Uterus (tissue), 2 donors: Measurements from ENCODE around the gene VMP1.

Experiments used
- POLR2A ChIP-seq, 2 donors: fragments of 450-650 bp; IDR thresholded peaks; one replicate each; pipeline ENCODE4 v1.6.1; 2016; ENCODE audit warnings: antibody characterized with exemption in 2 of 2, mild to moderate bottlenecking in 1 of 2, moderate library complexity in 1 of 2
- TF ChIP-seq, protein P1 (sequence below), 4 experiments: fragments of 200-600 bp in 2 of 4; fragments of 450-650 bp in 2 of 4; sonication (generic) in 2 of 4; IDR thresholded peaks; one replicate each; pipeline ENCODE4 v1.5.1; 2016 to 2019; ENCODE audit warnings: antibody characterized with exemption in 4 of 4, mild to moderate bottlenecking in 2 of 4, moderate library complexity in 1 of 4

GRCh38 chr17:59796785-59797205 is 89.3 kb downstream of the VMP1 start:
- TF ChIP-seq, protein P1, sequence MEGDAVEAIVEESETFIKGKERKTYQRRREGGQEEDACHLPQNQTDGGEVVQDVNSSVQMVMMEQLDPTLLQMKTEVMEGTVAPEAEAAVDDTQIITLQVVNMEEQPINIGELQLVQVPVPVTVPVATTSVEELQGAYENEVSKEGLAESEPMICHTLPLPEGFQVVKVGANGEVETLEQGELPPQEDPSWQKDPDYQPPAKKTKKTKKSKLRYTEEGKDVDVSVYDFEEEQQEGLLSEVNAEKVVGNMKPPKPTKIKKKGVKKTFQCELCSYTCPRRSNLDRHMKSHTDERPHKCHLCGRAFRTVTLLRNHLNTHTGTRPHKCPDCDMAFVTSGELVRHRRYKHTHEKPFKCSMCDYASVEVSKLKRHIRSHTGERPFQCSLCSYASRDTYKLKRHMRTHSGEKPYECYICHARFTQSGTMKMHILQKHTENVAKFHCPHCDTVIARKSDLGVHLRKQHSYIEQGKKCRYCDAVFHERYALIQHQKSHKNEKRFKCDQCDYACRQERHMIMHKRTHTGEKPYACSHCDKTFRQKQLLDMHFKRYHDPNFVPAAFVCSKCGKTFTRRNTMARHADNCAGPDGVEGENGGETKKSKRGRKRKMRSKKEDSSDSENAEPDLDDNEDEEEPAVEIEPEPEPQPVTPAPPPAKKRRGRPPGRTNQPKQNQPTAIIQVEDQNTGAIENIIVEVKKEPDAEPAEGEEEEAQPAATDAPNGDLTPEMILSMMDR (IDR thresholded peaks at IDR 0.05), result no peak
- no peak for TF ChIP-seq POLR2A (IDR thresholded peaks at IDR 0.05)
